HEK293 (cell line): ENCODE results near the gene VTI1B.

Experiments
- CTCF ChIP-seq: fragments of 450-650 bp; formaldehyde crosslinking; IDR thresholded peaks from 2 replicates; pipeline ENCODE4 v1.5.1; 2016; ENCODE audit warnings: missing biosample characterization, missing genetic modification characterization
- IKZF3 ChIP-seq: fragments of 450-650 bp; IDR thresholded peaks from 2 replicates; pipeline ENCODE4 v1.5.0; 2018; ENCODE audit warnings: missing biosample characterization, mild to moderate bottlenecking, missing genetic modification characterization, moderate library complexity
- KLF10 ChIP-seq: fragments of 450-650 bp; IDR thresholded peaks from 2 replicates; pipeline ENCODE4 v1.5.1; 2018; ENCODE audit warnings: missing biosample characterization, mild to moderate bottlenecking, missing genetic modification characterization
- KLF8 ChIP-seq: fragments of 450-650 bp; formaldehyde crosslinking; IDR thresholded peaks from 2 replicates; pipeline ENCODE4 v1.5.1; 2016; ENCODE audit warnings: missing biosample characterization, missing genetic modification characterization
- PRDM6 ChIP-seq: fragments of 450-650 bp; formaldehyde crosslinking; IDR thresholded peaks from 2 replicates; pipeline ENCODE4 v1.5.1; 2017; ENCODE audit warnings: missing biosample characterization, missing genetic modification characterization
- REPIN1 ChIP-seq: fragments of 450-650 bp; formaldehyde crosslinking; IDR thresholded peaks from 2 replicates; pipeline ENCODE4 v1.5.1; 2017; ENCODE audit warnings: missing biosample characterization, missing genetic modification characterization, low read depth
- ZBTB49 ChIP-seq: fragments of 450-650 bp; formaldehyde crosslinking; IDR thresholded peaks from 2 replicates; pipeline ENCODE4 v1.5.1; 2016; ENCODE audit warnings: missing biosample characterization, missing genetic modification characterization, low read depth
- ZNF10 ChIP-seq: fragments of 450-650 bp; formaldehyde crosslinking; IDR thresholded peaks from 2 replicates; pipeline ENCODE4 v1.5.1; 2017; ENCODE audit warnings: missing biosample characterization, missing genetic modification characterization
- ZNF112 ChIP-seq: fragments of 450-650 bp; formaldehyde crosslinking; IDR thresholded peaks from 2 replicates; pipeline ENCODE4 v1.5.0; 2017; ENCODE audit warnings: missing biosample characterization, missing genetic modification characterization
- ZNF133 ChIP-seq: fragments of 450-650 bp; formaldehyde crosslinking; IDR thresholded peaks from 2 replicates; pipeline ENCODE4 v1.5.1; 2016; ENCODE audit warnings: missing biosample characterization, missing genetic modification characterization
- ZNF138 ChIP-seq: fragments of 450-650 bp; formaldehyde crosslinking; IDR thresholded peaks from 2 replicates; pipeline ENCODE4 v1.5.1; 2016; ENCODE audit warnings: missing biosample characterization, missing genetic modification characterization, borderline replicate concordance
- ZNF157 ChIP-seq: fragments of 450-650 bp; formaldehyde crosslinking; IDR thresholded peaks from 2 replicates; pipeline ENCODE4 v1.5.1; 2016; ENCODE audit warnings: missing biosample characterization, missing genetic modification characterization
- ZNF16 ChIP-seq: fragments of 450-650 bp; formaldehyde crosslinking; IDR thresholded peaks from 2 replicates; pipeline ENCODE4 v1.5.1; 2016; ENCODE audit warnings: low read depth, missing biosample characterization, missing genetic modification characterization
- ZNF19 ChIP-seq: fragments of 450-650 bp; formaldehyde crosslinking; IDR thresholded peaks from 2 replicates; pipeline ENCODE4; 2016; ENCODE audit warnings: missing biosample characterization, missing genetic modification characterization, low read depth
- ZNF24 ChIP-seq: fragments of 450-650 bp; formaldehyde crosslinking; IDR thresholded peaks from 2 replicates; pipeline ENCODE4 v1.5.1; 2016; ENCODE audit warnings: missing biosample characterization, missing genetic modification characterization
- ZNF274 ChIP-seq, 2 experiments: fragments of 200-500 bp in 1 of 2; fragments of 450-650 bp in 1 of 2; sonication (Bioruptor generic) in 1 of 2; formaldehyde crosslinking in 1 of 2; IDR thresholded peaks; 2 replicates each; pipeline versions ENCODE4 v1.5.1 to v1.6.1; 2014 to 2016; ENCODE audit warnings: borderline replicate concordance in 1 of 2, inconsistent platforms in 1 of 2, low read length in 1 of 2, missing biosample characterization in 1 of 2, missing genetic modification characterization in 1 of 2
- ZNF311 ChIP-seq: fragments of 450-650 bp; formaldehyde crosslinking; IDR thresholded peaks from 2 replicates; pipeline ENCODE4 v1.5.1; 2017; ENCODE audit warnings: missing biosample characterization, missing genetic modification characterization, borderline replicate concordance
- ZNF341 ChIP-seq: fragments of 450-650 bp; formaldehyde crosslinking; IDR thresholded peaks from 2 replicates; pipeline ENCODE4; 2016; ENCODE audit warnings: low read depth, missing biosample characterization, missing genetic modification characterization
- ZNF354C ChIP-seq: fragments of 450-650 bp; formaldehyde crosslinking; IDR thresholded peaks from 2 replicates; pipeline ENCODE4 v1.5.1; 2016; ENCODE audit warnings: missing biosample characterization, missing genetic modification characterization, low read depth, borderline replicate concordance
- ZNF362 ChIP-seq: fragments of 450-650 bp; formaldehyde crosslinking; IDR thresholded peaks from 2 replicates; pipeline ENCODE4 v1.5.1; 2016; ENCODE audit warnings: missing biosample characterization, missing genetic modification characterization
- ZNF501 ChIP-seq: fragments of 450-650 bp; formaldehyde crosslinking; IDR thresholded peaks from 2 replicates; pipeline ENCODE4 v1.5.1; 2016; ENCODE audit warnings: missing biosample characterization, missing genetic modification characterization
- ZNF513 ChIP-seq: fragments of 450-650 bp; IDR thresholded peaks from 2 replicates; pipeline ENCODE4 v1.5.1; 2018; ENCODE audit warnings: missing biosample characterization, missing genetic modification characterization
- ZNF529 ChIP-seq: fragments of 450-650 bp; formaldehyde crosslinking; IDR thresholded peaks from 2 replicates; pipeline ENCODE4 v1.5.1; 2017; ENCODE audit warnings: missing genetic modification characterization, missing biosample characterization; ENCODE audit not compliant: insufficient replicate concordance
- ZNF555 ChIP-seq: fragments of 450-650 bp; formaldehyde crosslinking; conservative IDR thresholded peaks from 2 replicates; pipeline ENCODE4 v1.5.1; 2017; ENCODE audit warnings: missing biosample characterization, mild to moderate bottlenecking, missing genetic modification characterization, inconsistent platforms
- ZNF623 ChIP-seq: fragments of 450-650 bp; formaldehyde crosslinking; IDR thresholded peaks from 2 replicates; pipeline ENCODE4 v1.5.1; 2016; ENCODE audit warnings: missing biosample characterization, missing genetic modification characterization
- ZNF747 ChIP-seq: fragments of 450-650 bp; formaldehyde crosslinking; IDR thresholded peaks from 2 replicates; pipeline ENCODE4 v1.5.1; 2016; ENCODE audit warnings: missing biosample characterization, missing genetic modification characterization
- TF ChIP-seq, protein P1 (sequence below): fragments of 450-650 bp; formaldehyde crosslinking; IDR thresholded peaks from 2 replicates; pipeline ENCODE4 v1.5.1; 2016; ENCODE audit warnings: missing biosample characterization, missing genetic modification characterization

Gene VTI1B

DNA sequence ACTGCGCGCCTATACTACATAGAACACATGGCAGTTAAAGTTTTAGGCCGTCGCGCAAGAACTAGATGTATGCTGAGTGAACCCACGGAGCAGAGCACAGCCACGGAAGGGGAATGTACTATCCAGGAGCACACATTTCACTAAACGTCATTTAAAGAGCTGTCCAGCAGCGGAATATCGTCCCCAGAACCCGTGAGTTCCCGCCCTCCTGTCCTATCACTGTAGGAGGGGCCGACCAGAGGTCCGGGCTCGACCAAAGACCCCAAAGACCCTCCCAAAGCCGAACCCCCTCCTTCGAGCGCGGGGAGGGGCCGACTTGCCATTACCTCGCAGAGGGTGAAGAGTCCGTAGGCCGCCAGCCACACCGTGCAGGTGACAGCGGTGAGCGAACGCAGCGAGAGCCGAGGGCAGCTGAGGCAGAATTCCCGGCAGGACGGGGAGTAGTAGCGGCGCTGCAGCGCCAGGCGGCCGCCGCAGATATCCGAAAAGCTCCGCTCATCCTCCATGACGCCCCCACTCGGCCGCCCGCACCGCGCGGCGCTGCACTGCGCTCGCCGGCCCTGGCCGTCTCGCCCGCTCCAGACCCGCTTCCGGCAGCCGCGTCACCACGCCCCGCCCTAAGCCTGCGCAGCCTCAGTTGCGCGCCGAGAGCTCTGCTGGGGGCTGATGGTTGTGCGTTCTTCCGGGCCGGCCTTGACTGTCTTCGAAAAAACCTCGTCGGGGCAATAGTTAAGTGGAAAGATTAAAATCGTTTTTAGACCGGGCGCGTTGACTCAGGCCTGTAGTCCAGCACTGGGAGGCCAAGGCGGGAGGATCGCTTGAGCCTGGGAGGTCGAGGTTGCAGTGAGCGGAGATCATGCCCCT, 74.5 kb downstream of the VTI1B start, which contains the start of gene PIGH (continued):
- TF ChIP-seq ZNF138 (tag by site-specific recombination) (no peak), ZNF19 (tag by site-specific recombination) (no peak), CTCF (peak; percentile 95), ZNF362 (no peak), KLF10 (tag by site-specific recombination) (no peak), ZNF623 (tag by site-specific recombination) (no peak), PRDM6 (tag by site-specific recombination) (no peak), ZNF555 (tag by site-specific recombination) (no peak), ZBTB49 (tag by site-specific recombination) (no peak), ZNF501 (tag by site-specific recombination) (no peak), ZNF112 (tag by site-specific recombination) (no peak), ZNF274 (IDR thresholded peaks at IDR 0.05; ENCODE audit: low read length) (no peak), ZNF274 (tag by site-specific recombination; IDR thresholded peaks at IDR 0.05; ENCODE audit: borderline replicate concordance) (no peak), ZNF513 (no peak), IKZF3 (tag by site-specific recombination) (0 out of 2 replicates have a peak, but pooled peaks have one; percentile 27), ZNF311 (no peak), ZNF133 (tag by site-specific recombination) (no peak), ZNF529 (tag by site-specific recombination) (no peak), ZNF354C (no peak), ZNF16 (no peak), KLF8 (tag by site-specific recombination) (peak; percentile 43; the same call in 1 of the 2 replicates), ZNF24 (tag by site-specific recombination) (no peak), ZNF157 (tag by site-specific recombination) (no peak), ZNF10 (tag by site-specific recombination) (no peak), ZNF341 (tag by site-specific recombination) (peak; percentile 84), REPIN1 (tag by site-specific recombination) (no peak), ZNF747 (tag by site-specific recombination) (no peak)
- TF ChIP-seq, protein P1, sequence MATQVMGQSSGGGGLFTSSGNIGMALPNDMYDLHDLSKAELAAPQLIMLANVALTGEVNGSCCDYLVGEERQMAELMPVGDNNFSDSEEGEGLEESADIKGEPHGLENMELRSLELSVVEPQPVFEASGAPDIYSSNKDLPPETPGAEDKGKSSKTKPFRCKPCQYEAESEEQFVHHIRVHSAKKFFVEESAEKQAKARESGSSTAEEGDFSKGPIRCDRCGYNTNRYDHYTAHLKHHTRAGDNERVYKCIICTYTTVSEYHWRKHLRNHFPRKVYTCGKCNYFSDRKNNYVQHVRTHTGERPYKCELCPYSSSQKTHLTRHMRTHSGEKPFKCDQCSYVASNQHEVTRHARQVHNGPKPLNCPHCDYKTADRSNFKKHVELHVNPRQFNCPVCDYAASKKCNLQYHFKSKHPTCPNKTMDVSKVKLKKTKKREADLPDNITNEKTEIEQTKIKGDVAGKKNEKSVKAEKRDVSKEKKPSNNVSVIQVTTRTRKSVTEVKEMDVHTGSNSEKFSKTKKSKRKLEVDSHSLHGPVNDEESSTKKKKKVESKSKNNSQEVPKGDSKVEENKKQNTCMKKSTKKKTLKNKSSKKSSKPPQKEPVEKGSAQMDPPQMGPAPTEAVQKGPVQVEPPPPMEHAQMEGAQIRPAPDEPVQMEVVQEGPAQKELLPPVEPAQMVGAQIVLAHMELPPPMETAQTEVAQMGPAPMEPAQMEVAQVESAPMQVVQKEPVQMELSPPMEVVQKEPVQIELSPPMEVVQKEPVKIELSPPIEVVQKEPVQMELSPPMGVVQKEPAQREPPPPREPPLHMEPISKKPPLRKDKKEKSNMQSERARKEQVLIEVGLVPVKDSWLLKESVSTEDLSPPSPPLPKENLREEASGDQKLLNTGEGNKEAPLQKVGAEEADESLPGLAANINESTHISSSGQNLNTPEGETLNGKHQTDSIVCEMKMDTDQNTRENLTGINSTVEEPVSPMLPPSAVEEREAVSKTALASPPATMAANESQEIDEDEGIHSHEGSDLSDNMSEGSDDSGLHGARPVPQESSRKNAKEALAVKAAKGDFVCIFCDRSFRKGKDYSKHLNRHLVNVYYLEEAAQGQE (tag by site-specific recombination) = peak; percentile 97
